HepG2 (cell line): ENCODE data around the gene ZNF132. TPM values are rescaled to one million over a fixed set of nuclear protein-coding genes. Genes with fewer than 3 reads are reported as not detected.
A peak's percentile ranks its signal among the peaks of the same experiment; 100 is the strongest.

Source experiments
- AHR ChIP-seq: IDR thresholded peaks from 2 replicates; pipeline ENCODE4 v1.6.1; 2018; ENCODE audit warnings: missing genetic modification reagents, missing compliant biosample characterization
- ARHGAP35 ChIP-seq: sonication (generic); formaldehyde crosslinking; IDR thresholded peaks from 2 replicates; pipeline ENCODE4 v1.9.0; 2022; ENCODE audit warnings: mild to moderate bottlenecking, inconsistent platforms, moderate library complexity, missing genetic modification reagents, borderline replicate concordance
- FIP1L1 ChIP-seq: fragments of 200-400 bp; formaldehyde crosslinking; IDR thresholded peaks from 2 replicates; pipeline ENCODE4 v1.6.1; 2018; ENCODE audit warnings: low read depth, mild to moderate bottlenecking, low read length, moderate library complexity, borderline replicate concordance; ENCODE audit not compliant: insufficient read depth
- HNF1B ChIP-seq: sonication (generic); formaldehyde crosslinking; IDR thresholded peaks from 2 replicates; pipeline ENCODE4 v1.5.1; 2020; ENCODE audit warnings: mild to moderate bottlenecking, moderate library complexity, missing genetic modification reagents
- KDM5A ChIP-seq: fragments of 200-600 bp; sonication (generic); IDR thresholded peaks from 2 replicates; pipeline ENCODE4 v1.7.0; 2018; ENCODE audit warnings: antibody characterized with exemption, mild to moderate bottlenecking, low read length, borderline replicate concordance
- MTF1 ChIP-seq: sonication (generic); formaldehyde crosslinking; IDR thresholded peaks from 2 replicates; pipeline ENCODE4 v1.5.0; 2020; ENCODE audit warnings: missing genetic modification reagents
- PPARG ChIP-seq: conservative IDR thresholded peaks from 2 replicates; pipeline ENCODE4 v1.6.1; 2016; ENCODE audit warnings: missing biosample characterization, missing genetic modification reagents
- RBM22 ChIP-seq: fragments of 200-400 bp; formaldehyde crosslinking; optimal IDR thresholded peaks from 2 replicates; pipeline ENCODE3; 2017; ENCODE audit warnings: mild to moderate bottlenecking, low read length, moderate library complexity
- RFX3 ChIP-seq: IDR thresholded peaks from 2 replicates; pipeline ENCODE4 v1.6.1; 2016; ENCODE audit warnings: missing biosample characterization, missing genetic modification reagents
- SIN3A ChIP-seq: IDR thresholded peaks from 2 replicates; pipeline ENCODE4 v1.6.1; 2011; ENCODE audit warnings: low read depth, mild to moderate bottlenecking, control low read depth, low read length, borderline replicate concordance
- SNRNP70 ChIP-seq: fragments of 200-400 bp; formaldehyde crosslinking; IDR thresholded peaks from 2 replicates; pipeline ENCODE4 v1.6.1; 2017; ENCODE audit warnings: mild to moderate bottlenecking, low read depth, low read length, moderate library complexity
- STAT5B ChIP-seq: sonication (generic); formaldehyde crosslinking; IDR thresholded peaks from 2 replicates; pipeline ENCODE4 v1.4.0; 2020; ENCODE audit warnings: missing genetic modification reagents
- TEF ChIP-seq: sonication (generic); formaldehyde crosslinking; IDR thresholded peaks from 2 replicates; pipeline ENCODE4 v1.5.0; 2020; ENCODE audit warnings: missing genetic modification reagents
- ZNF431 ChIP-seq: sonication (generic); formaldehyde crosslinking; IDR thresholded peaks from 2 replicates; pipeline ENCODE4 v1.9.0; 2022; ENCODE audit warnings: missing genetic modification reagents, low read depth, mild to moderate bottlenecking, borderline replicate concordance
- ZNF451 ChIP-seq: sonication (generic); formaldehyde crosslinking; IDR thresholded peaks from 2 replicates; pipeline ENCODE4 v1.5.0; 2020; ENCODE audit warnings: mild to moderate bottlenecking, missing genetic modification reagents
- ZNF501 ChIP-seq: sonication (generic); formaldehyde crosslinking; IDR thresholded peaks from 2 replicates; pipeline ENCODE4 v1.5.1; 2020; ENCODE audit warnings: mild to moderate bottlenecking, moderate library complexity, missing genetic modification reagents
- ZNF570 ChIP-seq: sonication (generic); formaldehyde crosslinking; IDR thresholded peaks from 2 replicates; pipeline ENCODE4 v1.4.0; 2020; ENCODE audit warnings: mild to moderate bottlenecking, missing genetic modification reagents, borderline replicate concordance
- ZNF574 ChIP-seq: sonication (generic); formaldehyde crosslinking; IDR thresholded peaks from 2 replicates; pipeline ENCODE4 v1.4.0; 2020; ENCODE audit warnings: missing genetic modification reagents
- ZNF639 ChIP-seq: conservative IDR thresholded peaks from 2 replicates; pipeline ENCODE4 v1.6.1; 2018; ENCODE audit warnings: missing genetic modification reagents
- ZNF674 ChIP-seq: sonication (generic); formaldehyde crosslinking; IDR thresholded peaks from 2 replicates; pipeline ENCODE4 v1.5.0; 2020; ENCODE audit warnings: low read depth, mild to moderate bottlenecking, missing genetic modification reagents
- ZNF770 ChIP-seq: sonication (generic); formaldehyde crosslinking; IDR thresholded peaks from 2 replicates; pipeline ENCODE4 v1.5.0; 2020; ENCODE audit warnings: mild to moderate bottlenecking, missing genetic modification reagents
- polyA plus RNA-seq, 8 experiments: library from polyadenylated mRNA; depleted of rRNA in 3 of 8; stranded (reverse) in 7 of 8; unstranded in 1 of 8; fragments of >200 nt; fragmentation: Illumina TruSeq in 4 of 8; extraction: Trizol in 4 of 8; gene quantifications; 2 replicates each; pipeline versions ENCODE4 v1.2.1 to v1.2.3, GENCODE V29; 2011 to 2016; ENCODE audit warnings: low read depth in 4 of 8, missing spikeins in 1 of 8, mixed read lengths in 1 of 8; ENCODE audit not compliant: insufficient read depth in 1 of 8
- total RNA-seq, 5 experiments: library from RNA; depleted of rRNA; stranded (reverse); fragments of >200 nt; fragmentation: Illumina TruSeq; extraction: Trizol; gene quantifications; 2 replicates each; pipeline ENCODE4 v1.2.3, GENCODE V29; 2016; ENCODE audit warnings: low read depth in 1 of 5

The ZNF132 gene
- total and polyA plus RNA-seq, 2 of the 13 experiments (the other 11 are each of a cell fraction or from before 2014, with no cell fraction given): not detected

- peak; percentile 82; the same call in 1 of the 2 replicates for TF ChIP-seq ZNF501 (CRISPR knock-in tag)
- TF ChIP-seq ZNF431 (CRISPR knock-in tag): no peak
- no peak for TF ChIP-seq STAT5B (CRISPR knock-in tag)
- TF ChIP-seq RBM22: no peak
- peak; percentile 43; the same call in 1 of the 2 replicates for TF ChIP-seq ZNF570 (CRISPR knock-in tag)
- TF ChIP-seq FIP1L1: no peak
- TF ChIP-seq ZNF674: no peak
- TF ChIP-seq ARHGAP35 (CRISPR knock-in tag): no peak; the same call in 1 of the 2 replicates
- TF ChIP-seq PPARG: no peak
- TF ChIP-seq ZNF574: no peak
- TF ChIP-seq RFX3 (CRISPR knock-in tag): no peak
- no peak for TF ChIP-seq AHR (CRISPR knock-in tag)
- TF ChIP-seq TEF (CRISPR knock-in tag): no peak
- no peak for TF ChIP-seq ZNF770 (CRISPR knock-in tag)
- TF ChIP-seq SNRNP70: no peak
- TF ChIP-seq MTF1: no peak
- no peak for TF ChIP-seq ZNF451 (CRISPR knock-in tag)
- TF ChIP-seq KDM5A: no peak
- no peak for TF ChIP-seq SIN3A
- TF ChIP-seq HNF1B (CRISPR knock-in tag): 0 out of 2 replicates have a peak, but pooled peaks have one; percentile 35
- TF ChIP-seq ZNF639 (CRISPR knock-in tag): no peak
These were observed 53.9 kb downstream of the ZNF132 start (continued) for GRCh38 chr19:58385891-58386575.
